Activated T-helper 17 cell treated with anti-CD3 and anti-CD28 coated beads, Interleukin-2, amount 50 U/mL, for 72 hours (primary cell): ENCODE measurements around the gene SLC25A38. TPM values are rescaled to one million over a fixed set of nuclear protein-coding genes. Genes with fewer than 3 reads are reported as not detected.
"Not testable (repeated sequence)": the region's sequence is repeated elsewhere in the genome, so short reads cannot be mapped to it uniquely, and the experiment has no call there.

Source experiments
- ATAC-seq: fragments of 150-1000 bp; cut with Tn5 transposase; replicated peaks from 2 replicates; pipeline ENCODE4 v1.10.0; 2021; ENCODE audit warnings: mild to moderate bottlenecking, moderate library complexity
- H3K27ac Mint-ChIP-seq: one replicate; pipeline ENCODE4 v1.8.0; 2022; ENCODE audit warnings: mixed read lengths
- H3K27me3 Mint-ChIP-seq: one replicate; pipeline ENCODE4 v1.8.0; 2022; ENCODE audit warnings: mixed read lengths
- H3K36me3 Mint-ChIP-seq: one replicate; pipeline ENCODE4 v1.8.0; 2022; ENCODE audit warnings: low read depth, mild to moderate bottlenecking, mixed read lengths
- H3K4me1 Mint-ChIP-seq: one replicate; pipeline ENCODE4 v1.8.0; 2022; ENCODE audit warnings: mixed read lengths
- H3K4me3 Mint-ChIP-seq: one replicate; pipeline ENCODE4 v1.8.0; 2022; ENCODE audit warnings: mild to moderate bottlenecking, mixed read lengths
- H3K9me3 Mint-ChIP-seq: one replicate; pipeline ENCODE4 v1.8.0; 2022; ENCODE audit warnings: mixed read lengths
- total RNA-seq, 2 donors: library from RNA; stranded (reverse); gene quantifications; one replicate each; pipeline ENCODE4 v1.2.3, GENCODE V29; 2022

Gene SLC25A38
- total RNA-seq, 2 donors from 2014 or later = 21.3 to 38.2 TPM

DNA sequence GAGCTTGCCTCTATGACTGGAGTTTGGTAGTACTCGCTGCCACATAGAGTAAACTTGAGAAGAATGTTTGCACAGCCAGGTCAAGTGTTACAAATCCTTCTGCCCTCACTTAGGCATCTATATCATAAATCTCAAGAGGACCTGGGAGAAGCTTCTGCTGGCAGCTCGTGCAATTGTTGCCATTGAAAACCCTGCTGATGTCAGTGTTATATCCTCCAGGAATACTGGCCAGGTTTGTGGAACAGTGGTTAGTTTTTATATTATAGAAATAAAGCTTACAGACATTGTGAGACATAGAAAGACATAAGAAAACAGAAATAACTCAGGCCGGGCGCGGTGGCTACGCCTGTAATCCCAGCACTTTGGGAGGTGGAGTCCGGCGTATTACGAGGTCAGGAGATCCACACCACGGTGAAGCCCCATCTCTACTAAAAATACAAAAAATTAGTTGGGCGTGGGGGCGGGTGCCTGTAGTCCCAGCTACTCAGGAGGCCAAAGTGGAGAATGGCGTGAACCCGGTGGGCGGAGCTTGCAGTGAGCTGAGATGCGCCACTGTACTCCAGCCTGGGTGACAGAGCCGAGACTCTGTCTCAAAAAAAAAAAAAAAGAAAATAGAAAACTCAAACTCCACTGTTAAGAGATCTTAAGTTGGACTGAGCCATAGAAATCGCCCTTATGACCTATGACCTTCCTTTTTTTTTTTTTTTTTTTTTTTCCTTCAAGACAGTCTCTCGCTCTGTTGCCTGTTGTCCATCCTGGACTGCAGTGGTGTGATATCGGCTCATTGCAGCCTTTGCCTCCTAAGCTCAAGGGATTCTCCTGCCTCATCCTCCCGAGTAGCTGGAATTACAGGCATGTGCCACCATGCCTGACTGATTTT lies 25.6 kb downstream of the SLC25A38 start:
- Mint-ChIP-seq H3K4me3 (peak overlapping the region; percentile 83), H3K27ac (peak overlapping the region; percentile 92), H3K9me3 (no peaks in the 10 kb centered on the region), H3K36me3 (peaks cover 75% of the 10 kb centered on the region), H3K27me3 (no peaks in the 10 kb centered on the region), H3K4me1 (peaks cover 16% of the 10 kb centered on the region)
- ATAC-seq = no peak

DNA sequence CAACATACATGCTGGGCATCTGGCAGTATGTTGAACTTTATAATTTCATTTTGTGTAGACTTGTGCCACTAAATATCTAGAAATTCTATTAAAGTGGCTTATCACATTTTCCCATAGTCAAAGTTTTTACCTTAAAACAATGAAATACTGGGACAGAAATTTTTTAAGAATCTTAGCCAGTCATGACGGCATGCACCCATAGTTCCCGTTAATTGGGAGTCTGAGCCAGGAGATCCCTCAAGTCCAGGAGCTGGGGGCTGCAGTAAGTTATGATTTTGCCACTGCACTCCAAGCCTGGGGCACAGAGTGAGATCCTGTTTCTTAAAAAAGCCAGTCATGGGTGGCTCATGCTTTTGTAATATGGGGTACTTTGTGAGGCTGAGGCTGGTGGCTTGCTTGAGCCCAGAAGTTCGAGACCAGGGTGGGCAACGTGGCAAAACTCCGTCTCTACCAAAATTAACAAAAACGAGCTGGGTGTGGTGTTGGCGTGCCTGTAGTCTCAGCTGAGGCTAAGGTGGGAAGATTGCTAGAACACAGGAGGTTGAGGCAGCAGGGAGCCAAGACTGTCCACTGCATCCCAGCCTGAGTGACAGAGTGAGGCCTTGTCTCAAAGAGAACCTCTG lies 26.5 kb downstream of the SLC25A38 start:
- peaks cover 19% of the 10 kb centered on the region for H3K4me1 Mint-ChIP-seq
- H3K36me3 Mint-ChIP-seq = peaks cover 84% of the 10 kb centered on the region
- no peaks in the 10 kb centered on the region for H3K27me3 Mint-ChIP-seq
- no peak for ATAC-seq
- peak overlapping the region; percentile 65 for H3K27ac Mint-ChIP-seq
- H3K9me3 Mint-ChIP-seq = no peaks in the 10 kb centered on the region
- H3K4me3 Mint-ChIP-seq = peak overlapping the region; percentile 83

DNA sequence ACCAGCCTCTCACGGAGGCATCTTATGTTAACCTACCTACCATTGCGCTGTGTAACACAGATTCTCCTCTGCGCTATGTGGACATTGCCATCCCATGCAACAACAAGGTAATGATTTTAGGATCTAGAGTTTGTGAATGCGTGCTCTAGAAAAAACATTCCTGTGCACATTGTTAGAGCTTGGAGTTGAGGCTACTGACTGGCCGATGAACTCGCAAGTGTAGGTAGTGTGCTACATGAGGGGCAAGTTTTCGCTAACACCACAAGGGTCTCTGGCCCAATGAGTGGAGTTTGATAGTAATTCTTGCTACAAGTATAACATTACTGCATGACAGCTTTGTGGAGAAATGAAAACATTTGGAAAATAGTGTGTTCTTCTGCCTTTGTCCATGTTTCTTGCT lies 27.7 kb downstream of the SLC25A38 start:
- peak overlapping the region; percentile 83 for H3K4me3 Mint-ChIP-seq
- peaks cover 93% of the 10 kb centered on the region for H3K36me3 Mint-ChIP-seq
- peaks cover 23% of the 10 kb centered on the region for H3K4me1 Mint-ChIP-seq
- H3K9me3 Mint-ChIP-seq = no peaks in the 10 kb centered on the region
- no peaks in the 10 kb centered on the region for H3K27me3 Mint-ChIP-seq
- peak overlapping the region; percentile 40 for H3K27ac Mint-ChIP-seq
- ATAC-seq = no peak

DNA sequence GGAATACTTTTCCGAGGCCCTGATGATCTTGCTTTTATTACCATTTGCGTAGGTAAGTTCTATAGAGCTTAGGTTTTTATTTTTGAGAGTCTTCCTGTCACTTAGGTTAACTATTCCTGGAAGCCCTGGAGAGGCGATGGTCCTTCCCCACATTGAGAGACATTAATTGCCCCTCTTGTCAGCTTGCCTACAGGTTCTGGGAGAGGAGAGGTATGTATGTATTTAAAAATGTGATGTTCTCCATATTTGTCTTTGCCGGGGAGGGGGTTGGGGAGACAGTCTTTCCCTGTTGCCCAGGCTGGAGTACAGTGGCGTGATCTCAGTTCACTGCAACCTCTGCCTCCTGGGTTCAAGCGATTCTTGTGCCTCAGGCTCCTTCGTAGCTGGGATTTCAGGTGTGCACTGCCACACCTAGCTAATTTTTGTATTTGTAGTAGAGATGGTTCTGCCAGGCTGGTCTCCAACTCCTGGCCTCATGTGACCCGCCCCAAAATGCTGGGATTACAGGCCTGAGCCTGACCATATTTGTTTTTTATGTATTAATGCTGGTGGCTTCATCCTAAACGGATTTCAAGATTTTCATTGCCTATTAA lies 29.6 kb downstream of the SLC25A38 start:
- Mint-ChIP-seq H3K9me3 (no peaks in the 10 kb centered on the region), H3K4me3 (no peak overlapping the region), H3K27ac (no peak overlapping the region)

DNA sequence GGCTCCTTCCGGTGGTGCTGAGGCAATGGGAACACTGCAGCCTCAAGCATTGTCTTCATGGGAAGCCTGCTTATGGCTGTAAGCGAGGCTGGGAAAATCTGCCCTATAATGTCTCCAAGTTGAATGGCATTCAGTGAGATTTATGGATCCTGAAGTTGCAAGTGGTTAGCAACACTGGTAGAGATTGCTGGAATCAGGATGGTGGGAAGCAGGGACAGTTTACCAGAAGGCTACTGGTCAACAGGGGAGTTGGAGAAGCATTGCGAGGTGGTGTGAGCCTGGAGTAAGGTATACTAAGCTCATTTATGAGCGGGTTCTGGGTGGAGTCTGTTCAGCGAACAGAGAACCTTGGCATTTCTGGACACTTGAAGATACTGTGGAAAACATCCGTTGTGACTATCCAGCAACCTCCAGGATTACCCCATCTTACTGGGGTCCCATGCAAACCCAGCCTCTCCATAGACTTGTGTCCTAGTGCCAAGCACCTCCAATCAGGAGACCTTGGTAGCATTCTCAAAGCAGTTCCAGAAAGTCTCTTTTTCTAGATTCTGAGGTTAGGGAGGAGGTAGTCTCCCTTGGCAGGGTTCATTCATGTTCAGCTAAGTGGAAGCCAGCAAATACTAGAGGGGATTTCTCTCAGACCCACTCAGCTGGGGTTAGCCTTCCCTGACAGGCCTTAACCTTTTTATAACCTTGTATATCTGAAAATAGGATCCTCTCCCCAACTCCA lies 30.7 kb downstream of the SLC25A38 start:
- no peaks in the 10 kb centered on the region for H3K27me3 Mint-ChIP-seq
- no peaks in the 10 kb centered on the region for H3K9me3 Mint-ChIP-seq
- peaks cover 16% of the 10 kb centered on the region for H3K4me1 Mint-ChIP-seq
- peak overlapping the region; percentile 65 for H3K27ac Mint-ChIP-seq
- no peak for ATAC-seq
- no peak overlapping the region for H3K4me3 Mint-ChIP-seq
- H3K36me3 Mint-ChIP-seq = peaks cover 66% of the 10 kb centered on the region

More for the DNA sequence above, 29.6 kb downstream of the SLC25A38 start:
- peaks cover 22% of the 10 kb centered on the region for H3K4me1 Mint-ChIP-seq
- no peaks in the 10 kb centered on the region for H3K27me3 Mint-ChIP-seq
- no peak for ATAC-seq
- peaks cover 77% of the 10 kb centered on the region for H3K36me3 Mint-ChIP-seq

DNA sequence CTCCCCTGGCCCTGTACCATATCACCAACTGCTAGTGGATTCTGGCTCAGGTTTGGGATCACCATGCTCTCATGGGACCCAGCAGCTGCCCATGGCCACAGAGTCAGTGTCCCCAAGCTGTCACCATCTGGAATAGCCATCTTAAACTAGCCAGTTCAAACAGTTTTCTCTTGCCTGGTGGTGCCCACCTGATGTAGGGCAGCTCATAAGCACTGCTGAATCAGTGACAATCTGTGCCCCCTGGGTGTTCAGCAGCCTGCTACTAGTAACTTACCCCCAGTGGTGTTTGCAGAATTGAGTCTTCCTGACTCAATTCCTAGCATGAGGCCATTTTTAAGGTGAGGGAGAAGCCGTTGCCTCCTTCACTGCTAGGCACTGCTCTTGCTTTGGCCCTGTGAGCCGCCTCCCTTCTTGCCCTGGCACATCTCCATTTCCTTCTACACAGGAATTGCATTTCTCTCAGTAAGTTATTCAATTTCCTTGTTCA lies 31.3 kb downstream of the SLC25A38 start:
- Mint-ChIP-seq H3K27ac (peak overlapping the region; percentile 65), H3K9me3 (no peaks in the 10 kb centered on the region), H3K27me3 (no peaks in the 10 kb centered on the region), H3K4me1 (peaks cover 16% of the 10 kb centered on the region), H3K4me3 (no peak overlapping the region), H3K36me3 (peaks cover 60% of the 10 kb centered on the region)
- ATAC-seq = no peak

DNA sequence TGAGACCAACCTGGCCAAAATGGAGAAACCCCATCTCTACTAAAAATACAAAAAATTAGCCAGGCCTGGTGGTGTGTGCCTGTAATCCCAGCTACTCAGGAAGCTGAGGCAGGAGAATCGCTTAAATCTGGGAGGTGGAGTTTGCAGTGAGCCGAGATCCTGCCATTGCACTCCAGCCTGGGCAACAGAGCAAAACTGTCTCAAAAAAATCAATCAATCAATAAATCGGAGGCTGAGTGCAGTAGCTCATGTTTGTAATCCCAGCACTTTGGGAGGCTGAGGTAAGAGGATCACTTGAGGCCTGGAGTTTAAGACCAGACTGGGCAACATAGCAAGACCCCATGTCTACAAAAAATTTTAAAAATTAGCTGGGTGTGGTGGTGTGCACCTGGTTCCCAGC lies 32.1 kb downstream of the SLC25A38 start:
- not testable (repeated sequence) for ATAC-seq, H3K27me3 Mint-ChIP-seq, H3K4me3 Mint-ChIP-seq, H3K9me3 Mint-ChIP-seq
- Mint-ChIP-seq H3K36me3 (peaks cover 51% of the 10 kb centered on the region), H3K4me1 (peaks cover 16% of the 10 kb centered on the region), H3K27ac (peak overlapping the region; percentile 65)

DNA sequence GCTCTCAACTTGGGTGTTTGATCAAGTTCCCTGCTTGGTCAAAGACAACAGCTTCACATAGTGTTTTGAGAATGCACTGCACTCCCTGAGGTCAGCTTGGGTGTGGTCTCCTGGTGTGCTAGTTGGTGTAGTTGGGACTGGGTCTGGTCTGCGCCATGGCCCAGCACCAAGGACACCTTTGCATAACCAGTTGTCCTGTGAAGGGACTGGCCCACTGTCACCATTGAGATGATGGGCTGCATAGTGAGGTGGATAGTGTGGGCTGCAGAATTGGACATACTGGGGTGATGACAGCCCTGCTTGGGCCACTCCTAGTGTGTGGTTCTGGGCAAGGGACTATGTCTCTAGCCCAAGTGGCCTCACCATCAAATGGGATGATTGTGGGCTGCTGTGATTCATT lies 32.8 kb downstream of the SLC25A38 start:
- Mint-ChIP-seq H3K9me3 (no peaks in the 10 kb centered on the region), H3K36me3 (peaks cover 48% of the 10 kb centered on the region), H3K27ac (no peak overlapping the region), H3K4me3 (no peak overlapping the region), H3K4me1 (peaks cover 16% of the 10 kb centered on the region), H3K27me3 (no peaks in the 10 kb centered on the region)
- ATAC-seq = peak; percentile 24

DNA sequence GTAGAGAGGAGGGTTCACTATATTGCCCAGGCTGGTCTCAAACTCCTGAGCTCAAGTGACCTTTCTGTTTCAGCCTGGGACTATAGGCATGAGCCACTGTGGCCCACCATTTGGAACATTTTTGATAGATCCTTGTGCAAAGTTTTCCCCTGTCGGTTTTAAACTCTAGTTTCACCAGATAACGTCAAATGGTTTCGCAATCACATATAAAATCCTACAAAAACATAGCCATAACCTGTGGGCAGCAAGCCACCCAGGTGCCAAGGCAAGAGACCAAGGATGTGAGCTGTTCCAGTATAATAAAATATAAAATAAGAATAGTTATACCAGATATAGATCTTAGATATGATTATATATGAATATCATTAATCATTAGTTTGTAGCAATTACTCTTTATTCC lies 33.8 kb downstream of the SLC25A38 start:
- Mint-ChIP-seq H3K27ac (peak overlapping the region; percentile 36), H3K36me3 (peaks cover 43% of the 10 kb centered on the region)
- H3K27me3 Mint-ChIP-seq, H3K4me1 Mint-ChIP-seq, ATAC-seq, H3K4me3 Mint-ChIP-seq, H3K9me3 Mint-ChIP-seq: not testable (repeated sequence)

DNA sequence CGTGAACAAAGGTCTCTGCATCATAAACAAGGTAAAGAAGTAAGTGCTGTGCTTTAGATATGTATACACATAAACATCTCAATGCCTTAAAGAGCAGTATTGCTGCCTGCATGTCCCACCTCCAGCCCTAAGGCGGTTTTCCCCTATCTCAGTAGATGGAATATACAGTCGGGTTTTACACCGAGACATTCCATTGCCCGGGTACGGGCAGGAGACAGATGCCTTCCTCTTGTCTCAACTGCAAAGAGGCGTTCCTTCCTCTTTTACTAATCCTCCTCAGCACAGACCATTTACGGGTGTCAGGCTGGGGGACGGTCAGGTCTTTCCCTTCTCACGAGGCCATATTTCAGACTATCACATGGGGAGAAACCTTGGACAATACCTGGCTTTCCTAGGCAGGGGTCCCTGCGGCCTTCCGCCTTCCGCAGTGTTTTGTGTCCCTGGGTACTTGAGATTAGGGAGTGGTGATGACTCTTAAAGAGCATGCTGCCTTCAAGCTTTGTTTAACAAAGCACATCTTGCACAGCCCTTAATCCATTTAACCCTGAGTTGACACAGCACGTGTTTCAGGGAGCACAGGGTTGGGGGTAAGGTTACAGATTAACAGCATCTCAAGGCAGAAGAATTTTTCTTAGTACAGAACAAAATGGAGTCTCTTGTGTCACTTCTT lies 35.5 kb downstream of the SLC25A38 start:
- H3K27me3 Mint-ChIP-seq, H3K27ac Mint-ChIP-seq, ATAC-seq, H3K4me3 Mint-ChIP-seq, H3K9me3 Mint-ChIP-seq, H3K4me1 Mint-ChIP-seq: not testable (repeated sequence)
- peaks cover 26% of the 10 kb centered on the region for H3K36me3 Mint-ChIP-seq

DNA sequence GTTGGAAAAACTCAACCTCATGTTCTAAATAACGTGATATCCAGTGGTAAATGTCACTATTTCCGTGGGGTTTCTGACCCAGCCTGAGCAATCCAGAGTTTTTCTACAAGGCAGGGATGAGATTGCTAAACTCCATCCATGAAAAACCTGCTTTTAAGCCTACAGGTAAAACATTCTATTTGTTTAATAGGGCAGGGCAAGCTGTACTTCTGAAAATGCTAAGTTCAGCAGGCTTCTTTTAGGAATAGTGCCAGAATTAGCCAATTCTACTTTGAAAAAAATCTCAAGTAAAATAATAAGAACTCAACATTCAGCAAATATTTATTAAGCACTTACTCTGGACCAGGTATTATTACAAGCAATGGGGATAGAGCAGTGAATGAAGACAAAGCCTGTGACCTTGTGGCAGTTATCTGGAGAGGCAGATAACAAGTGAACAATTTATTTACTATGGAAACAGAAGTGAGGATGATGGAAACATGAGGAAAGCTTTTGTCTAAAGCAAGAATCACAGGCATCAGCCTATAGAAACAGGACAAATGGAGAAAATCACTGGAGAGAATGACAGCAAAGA lies 36.7 kb downstream of the SLC25A38 start:
- Mint-ChIP-seq H3K4me3 (no peak overlapping the region), H3K4me1 (peaks cover 2% of the 10 kb centered on the region), H3K27ac (no peak overlapping the region), H3K9me3 (no peaks in the 10 kb centered on the region), H3K36me3 (peaks cover 15% of the 10 kb centered on the region), H3K27me3 (no peaks in the 10 kb centered on the region)
- no peak for ATAC-seq

DNA sequence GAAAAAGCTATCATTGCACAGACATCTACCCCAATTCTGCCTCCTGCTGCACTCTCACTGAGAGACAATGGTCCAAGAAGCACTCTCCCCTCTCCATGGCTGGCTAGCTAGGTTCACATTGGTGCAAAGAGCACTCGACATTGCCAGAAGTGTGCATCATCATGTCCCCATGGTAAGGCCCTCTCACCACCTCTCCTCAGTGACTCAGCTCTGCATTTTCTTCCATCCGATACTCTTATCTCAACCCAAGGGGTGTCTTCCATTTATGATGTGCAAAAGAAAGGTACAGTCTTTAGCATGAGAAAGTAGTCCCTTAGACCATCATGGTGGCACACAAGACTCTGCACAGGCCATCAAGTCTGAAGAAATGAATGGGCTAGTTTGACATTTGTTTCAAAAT lies 37.4 kb downstream of the SLC25A38 start:
- H3K27ac Mint-ChIP-seq = no peak overlapping the region
- no peaks in the 10 kb centered on the region for H3K4me1 Mint-ChIP-seq
- no peaks in the 10 kb centered on the region for H3K27me3 Mint-ChIP-seq
- no peak for ATAC-seq
- H3K4me3 Mint-ChIP-seq = no peak overlapping the region
- no peaks in the 10 kb centered on the region for H3K9me3 Mint-ChIP-seq
- H3K36me3 Mint-ChIP-seq = peaks cover 8% of the 10 kb centered on the region

DNA sequence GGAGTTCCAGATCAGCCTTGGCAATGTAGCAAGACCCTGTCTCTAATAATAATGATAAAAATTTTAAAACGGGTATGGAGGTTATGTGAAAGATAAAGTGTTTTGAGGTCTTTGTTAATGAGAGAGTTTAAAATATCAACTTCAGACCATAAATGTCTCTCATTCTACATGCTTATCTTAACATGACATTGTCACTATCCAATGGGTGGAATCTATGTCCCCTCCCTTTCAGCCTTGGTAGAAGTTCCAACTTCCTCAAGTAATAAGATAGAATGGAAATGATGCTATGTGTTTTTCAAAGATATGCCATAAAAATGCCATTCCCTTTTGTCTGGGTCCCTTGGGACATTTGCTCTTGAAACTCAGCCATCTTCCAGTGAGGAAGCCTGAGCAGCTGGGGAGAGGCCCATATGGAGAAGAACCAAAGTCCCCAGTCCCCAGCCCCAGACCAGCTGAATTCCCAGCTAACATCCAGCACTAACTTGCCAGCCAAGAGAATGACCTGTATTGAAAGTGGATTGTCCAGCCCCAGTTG lies 40.3 kb downstream of the SLC25A38 start:
- ATAC-seq = no peak
- Mint-ChIP-seq H3K36me3 (peaks cover 8% of the 10 kb centered on the region), H3K27me3 (no peaks in the 10 kb centered on the region), H3K4me3 (no peak overlapping the region), H3K9me3 (no peaks in the 10 kb centered on the region), H3K27ac (no peak overlapping the region), H3K4me1 (no peaks in the 10 kb centered on the region)
